AG04450 (cell line): ENCODE data around the gene PDZRN4. TPM values are rescaled to one million over a fixed set of nuclear protein-coding genes. Genes with fewer than 3 reads are reported as not detected.
"Not testable (repeated sequence)": the region's sequence is repeated elsewhere in the genome, so short reads cannot be mapped to it uniquely, and the experiment has no call there.

ENCODE experiments used
- CTCF ChIA-PET: fragments of 300-600, 350-600 bp; formaldehyde crosslinking; extraction: SDS; loops from one replicate; lab custom pipeline; 2022; ENCODE audit warnings: antibody characterized with exemption, inconsistent platforms; lab: Charles Lee
- POLR2A ChIA-PET: fragments of 350-600 bp; formaldehyde crosslinking; extraction: SDS; loops from one replicate; lab custom pipeline; 2021; ENCODE audit warnings: antibody characterized with exemption, inconsistent platforms; lab: Yijun Ruan, JAX
- DNase-seq: peaks from one replicate; pipeline ENCODE4 v3.0.0-alpha.2; 2011; ENCODE audit warnings: low read depth, low spot score
- H3K27ac ChIP-seq: one replicate; pipeline ENCODE4 v1.5.1; 2012; ENCODE audit warnings: low read depth, low read length, control low read depth
- H3K27me3 ChIP-seq: one replicate; pipeline ENCODE4 v1.6.0; 2012; ENCODE audit warnings: low read length; ENCODE audit not compliant: control insufficient read depth, insufficient read depth
- H3K4me3 ChIP-seq: 2 replicates; pipeline ENCODE4 v1.5.1; 2011; ENCODE audit warnings: mild to moderate bottlenecking, low read depth, low read length, control low read depth
- H3K9me3 ChIP-seq: 2 replicates; pipeline ENCODE4 v1.5.1; 2012; ENCODE audit warnings: low read length; ENCODE audit not compliant: control insufficient read depth, insufficient read depth
- polyA plus RNA-seq: library from polyadenylated mRNA; depleted of rRNA; stranded (reverse); fragments of >200 nt; gene quantifications from 2 replicates; pipeline ENCODE4 v1.2.3, GENCODE V29; 2011
- TF ChIP-seq, protein P1 (sequence below): IDR thresholded peaks from 2 replicates; pipeline ENCODE4 v1.5.1; 2011; ENCODE audit warnings: low read depth, low read length, control low read depth, inconsistent platforms

Gene PDZRN4
- polyA plus RNA-seq, 1 experiment = not detected

DNA sequence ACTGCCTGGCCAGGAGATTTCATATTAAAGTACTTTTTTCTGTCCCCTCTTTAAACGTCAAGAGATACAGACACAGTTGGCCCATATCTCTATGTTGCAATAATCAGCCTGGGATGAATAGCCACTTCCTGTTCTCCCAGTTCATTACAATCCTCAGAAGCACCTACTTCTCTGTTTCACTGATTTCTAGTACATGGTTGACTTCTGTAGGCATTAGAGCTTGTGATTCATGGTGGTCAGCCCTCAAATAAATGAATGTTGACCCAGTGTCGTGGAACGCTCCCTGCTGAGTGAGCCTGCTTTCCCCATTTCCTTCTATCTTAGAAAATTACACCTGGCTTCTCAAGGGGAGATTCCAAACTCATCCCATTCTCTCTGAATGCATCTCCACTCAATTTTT is 416.7 kb downstream of the PDZRN4 start:
- CTCF ChIA-PET = no interaction called here

DNA sequence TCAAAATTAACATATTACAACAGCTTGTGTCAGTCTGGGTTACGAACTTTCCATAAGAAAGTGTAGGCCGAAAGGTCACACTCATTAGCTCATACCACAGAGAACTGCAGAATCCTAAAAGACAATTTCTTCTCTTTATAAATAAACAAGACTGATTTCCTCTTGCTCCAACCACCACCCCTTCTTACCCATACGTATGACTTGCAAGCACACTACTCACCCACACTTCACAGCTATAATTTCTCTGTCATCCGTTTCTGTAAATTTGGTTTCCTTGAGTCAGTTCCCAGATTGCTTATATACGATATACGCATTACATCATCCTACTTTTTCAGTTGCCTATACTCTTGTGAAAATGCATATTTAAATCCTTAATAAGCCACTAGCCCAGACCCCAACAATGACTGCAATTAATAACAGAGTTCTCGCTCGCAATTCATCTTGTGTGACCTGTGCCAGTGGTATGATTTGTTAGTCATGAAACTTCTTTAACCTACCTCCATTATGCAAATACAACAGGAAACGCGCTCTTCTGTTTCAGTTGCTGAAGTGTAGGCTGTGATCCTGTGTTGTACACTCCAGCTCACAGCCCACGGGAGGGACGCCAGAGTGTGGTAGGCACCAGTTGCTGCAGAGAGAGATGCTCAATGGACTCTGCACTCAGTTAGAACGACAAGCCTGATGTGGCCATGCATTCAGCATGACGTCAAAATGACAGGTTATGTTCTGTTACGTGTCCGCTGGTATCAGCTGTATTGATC is 417.6 kb downstream of the PDZRN4 start:
- no peak for DNase-seq
- Histone ChIP-seq H3K4me3 (no peak overlapping the region), H3K27ac (no peak overlapping the region), H3K27me3 (no peaks in the 10 kb centered on the region), H3K9me3 (no peaks in the 10 kb centered on the region)
- CTCF ChIA-PET = no interaction called here
- TF ChIP-seq, protein P1, sequence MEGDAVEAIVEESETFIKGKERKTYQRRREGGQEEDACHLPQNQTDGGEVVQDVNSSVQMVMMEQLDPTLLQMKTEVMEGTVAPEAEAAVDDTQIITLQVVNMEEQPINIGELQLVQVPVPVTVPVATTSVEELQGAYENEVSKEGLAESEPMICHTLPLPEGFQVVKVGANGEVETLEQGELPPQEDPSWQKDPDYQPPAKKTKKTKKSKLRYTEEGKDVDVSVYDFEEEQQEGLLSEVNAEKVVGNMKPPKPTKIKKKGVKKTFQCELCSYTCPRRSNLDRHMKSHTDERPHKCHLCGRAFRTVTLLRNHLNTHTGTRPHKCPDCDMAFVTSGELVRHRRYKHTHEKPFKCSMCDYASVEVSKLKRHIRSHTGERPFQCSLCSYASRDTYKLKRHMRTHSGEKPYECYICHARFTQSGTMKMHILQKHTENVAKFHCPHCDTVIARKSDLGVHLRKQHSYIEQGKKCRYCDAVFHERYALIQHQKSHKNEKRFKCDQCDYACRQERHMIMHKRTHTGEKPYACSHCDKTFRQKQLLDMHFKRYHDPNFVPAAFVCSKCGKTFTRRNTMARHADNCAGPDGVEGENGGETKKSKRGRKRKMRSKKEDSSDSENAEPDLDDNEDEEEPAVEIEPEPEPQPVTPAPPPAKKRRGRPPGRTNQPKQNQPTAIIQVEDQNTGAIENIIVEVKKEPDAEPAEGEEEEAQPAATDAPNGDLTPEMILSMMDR = no peak
- POLR2A ChIA-PET = no interaction called here

More for the DNA sequence above, 416.7 kb downstream of the PDZRN4 start:
- POLR2A ChIA-PET = no interaction called here
- Histone ChIP-seq H3K4me3 (no peak overlapping the region), H3K27me3 (no peaks in the 10 kb centered on the region), H3K9me3 (no peaks in the 10 kb centered on the region), H3K27ac (no peak overlapping the region)
- TF ChIP-seq, protein P1 = no peak
- DNase-seq = no peak

GRCh38 chr12:41606468-41607445 is 418.6 kb downstream of the PDZRN4 start:
- Histone ChIP-seq H3K4me3 (no peak overlapping the region), H3K9me3 (no peaks in the 10 kb centered on the region), H3K27me3 (no peaks in the 10 kb centered on the region), H3K27ac (no peak overlapping the region)
- ChIA-PET POLR2A (no interaction called here), CTCF (no interaction called here)
- no peak for DNase-seq
- TF ChIP-seq, protein P1 = no peak

DNA sequence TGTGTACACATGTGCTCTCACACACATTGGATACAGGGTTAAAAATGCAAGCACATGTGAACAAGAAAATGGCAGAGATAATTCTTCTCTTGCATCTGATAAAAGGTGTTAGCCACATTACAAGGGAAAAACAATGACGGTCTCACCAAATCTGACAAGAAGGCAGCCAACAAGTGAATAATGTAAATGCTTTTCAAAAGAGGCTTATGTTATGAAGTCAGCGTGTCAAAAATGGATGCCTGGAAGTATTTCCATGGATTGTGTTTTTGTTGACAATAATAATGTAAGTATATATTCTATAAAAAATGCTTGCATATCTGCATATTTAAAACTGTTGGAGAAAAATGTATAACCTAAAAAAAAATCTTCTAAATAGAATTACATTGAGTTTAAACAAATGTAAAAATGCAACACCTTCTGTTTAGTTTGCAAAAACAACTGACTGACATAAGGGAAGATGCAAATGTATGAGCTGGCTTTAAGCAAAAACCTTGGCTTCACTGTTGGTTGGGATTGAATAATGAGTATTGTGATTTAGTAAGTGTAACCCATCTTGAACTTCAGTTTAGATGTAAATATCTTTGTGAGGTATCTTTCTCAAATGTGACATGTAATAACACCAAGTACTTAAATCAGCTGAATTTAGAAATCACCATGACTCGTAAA is 424.9 kb downstream of the PDZRN4 start:
- ChIA-PET CTCF (no interaction called here), POLR2A (no interaction called here)
- no peak for DNase-seq
- no peaks in the 10 kb centered on the region for H3K27me3 ChIP-seq
- TF ChIP-seq, protein P1 = no peak
- no peak overlapping the region for H3K4me3 ChIP-seq
- no peaks in the 10 kb centered on the region for H3K9me3 ChIP-seq
- no peak overlapping the region for H3K27ac ChIP-seq

DNA sequence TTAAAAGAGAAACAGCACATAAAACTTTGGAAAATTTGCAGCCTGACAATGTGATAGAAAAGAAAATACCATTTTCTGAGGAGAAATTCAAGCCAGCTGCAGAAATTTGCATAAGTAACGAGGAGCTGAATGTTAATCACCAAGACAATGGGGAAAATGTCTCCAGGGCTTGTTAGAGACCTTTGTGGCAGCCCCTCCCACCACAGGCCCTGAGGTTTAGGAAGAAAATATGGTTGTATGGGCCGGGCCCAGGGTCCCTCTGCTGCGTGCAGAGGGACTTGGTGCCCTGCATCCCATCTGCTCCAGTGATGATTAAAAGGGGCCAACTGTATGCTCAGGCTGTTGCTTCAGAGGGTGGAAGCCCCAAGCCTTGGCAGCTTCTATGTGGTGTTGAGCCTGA is 427.1 kb downstream of the PDZRN4 start:
- DNase-seq, H3K27me3 ChIP-seq, H3K9me3 ChIP-seq, POLR2A ChIA-PET, CTCF ChIA-PET, H3K27ac ChIP-seq, H3K4me3 ChIP-seq: not testable (repeated sequence)
